Endothelial cell (in vitro differentiated cells): Measurements from ENCODE around the gene SRC. TPM values are rescaled to one million over a fixed set of nuclear protein-coding genes. Genes with fewer than 3 reads are reported as not detected.
A peak's percentile ranks its signal among the peaks of the same experiment; 100 is the strongest.
"Not testable (repeated sequence)": the region's sequence is repeated elsewhere in the genome, so short reads cannot be mapped to it uniquely, and the experiment has no call there.

Experiments used
- DNase-seq: peaks from one replicate; pipeline ENCODE4 v3.0.0; 2021; ENCODE audit warnings: low spot score
- H3K27ac Mint-ChIP-seq: one replicate; pipeline ENCODE4 v1.8.0; 2021; ENCODE audit warnings: mixed read lengths, inconsistent platforms; ENCODE audit not compliant: unreplicated experiment
- H3K27me3 Mint-ChIP-seq: one replicate; pipeline ENCODE4 v1.8.0; 2021; ENCODE audit warnings: mild to moderate bottlenecking, moderate library complexity, mixed read lengths, inconsistent platforms; ENCODE audit not compliant: unreplicated experiment
- H3K36me3 Mint-ChIP-seq: one replicate; pipeline ENCODE4 v1.8.0; 2021; ENCODE audit warnings: mild to moderate bottlenecking, low read depth, mixed read lengths, inconsistent platforms; ENCODE audit not compliant: unreplicated experiment
- H3K4me1 Mint-ChIP-seq: one replicate; pipeline ENCODE4 v1.8.0; 2021; ENCODE audit warnings: mild to moderate bottlenecking, mixed read lengths, inconsistent platforms; ENCODE audit not compliant: unreplicated experiment
- H3K4me3 Mint-ChIP-seq: one replicate; pipeline ENCODE4 v1.8.0; 2021; ENCODE audit warnings: mild to moderate bottlenecking, mixed read lengths, inconsistent platforms; ENCODE audit not compliant: unreplicated experiment
- H3K9me3 Mint-ChIP-seq: one replicate; pipeline ENCODE4 v1.8.0; 2021; ENCODE audit warnings: mixed read lengths, inconsistent platforms; ENCODE audit not compliant: unreplicated experiment
- total RNA-seq: library from RNA; stranded (reverse); fragmentation: NEBNext Ultra II Directional; extraction: Animal tissue kit (Norgen Biotek cat#: 25700); gene quantifications from one replicate; pipeline ENCODE4 v1.2.1, GENCODE V29; 2021; ENCODE audit not compliant: unreplicated experiment
- TF ChIP-seq, protein P1 (sequence below): fragments of 200-600 bp; sonication (generic); IDR thresholded peaks from one replicate; pipeline ENCODE4 v1.5.0; 2021; ENCODE audit warnings: antibody characterized with exemption; ENCODE audit not compliant: unreplicated experiment

The SRC gene
- total RNA-seq, 1 donor from 2014 or later, result 60.8 TPM

DNA sequence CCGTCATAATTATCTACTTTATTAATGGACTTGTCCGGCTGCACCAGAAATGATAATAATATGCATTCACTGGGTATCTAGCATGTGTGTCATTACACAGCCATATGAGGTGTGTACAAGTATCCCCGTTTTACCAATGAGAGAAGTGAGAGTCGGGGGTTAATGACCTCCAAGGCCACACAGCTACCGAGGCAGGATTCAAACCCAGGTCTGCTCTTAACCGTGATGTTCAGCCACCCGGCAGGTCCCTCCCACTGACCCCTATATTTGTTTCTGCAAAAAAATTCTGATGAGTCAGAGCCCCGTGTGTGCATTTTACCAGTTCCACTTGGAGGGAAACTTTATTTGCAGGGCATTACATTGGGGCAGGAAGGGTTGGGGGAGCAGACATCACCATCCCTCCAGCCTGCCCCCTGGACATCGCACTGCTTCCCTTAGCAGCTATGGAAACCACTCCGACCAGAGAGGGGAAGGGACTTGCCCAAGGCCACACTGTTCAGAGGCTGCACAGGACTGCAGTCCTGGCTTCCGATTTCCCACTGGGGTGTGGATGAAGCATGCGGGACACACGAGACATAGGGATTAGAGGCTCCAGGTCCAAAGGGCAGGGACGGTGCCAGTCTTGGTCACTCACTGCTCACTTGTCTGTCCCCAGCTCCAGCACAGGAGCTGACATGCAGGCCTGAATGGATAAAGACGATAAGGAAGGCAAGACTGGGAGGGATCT lies 10.1 kb upstream of the SRC start:
- Mint-ChIP-seq H3K4me3 (peak overlapping the region; percentile 56), H3K27ac (peak overlapping the region; percentile 36), H3K9me3 (no peaks in the 10 kb centered on the region), H3K36me3 (no peaks in the 10 kb centered on the region), H3K27me3 (peaks cover 4% of the 10 kb centered on the region), H3K4me1 (peaks cover 41% of the 10 kb centered on the region)
- no peak for DNase-seq
- TF ChIP-seq, protein P1, sequence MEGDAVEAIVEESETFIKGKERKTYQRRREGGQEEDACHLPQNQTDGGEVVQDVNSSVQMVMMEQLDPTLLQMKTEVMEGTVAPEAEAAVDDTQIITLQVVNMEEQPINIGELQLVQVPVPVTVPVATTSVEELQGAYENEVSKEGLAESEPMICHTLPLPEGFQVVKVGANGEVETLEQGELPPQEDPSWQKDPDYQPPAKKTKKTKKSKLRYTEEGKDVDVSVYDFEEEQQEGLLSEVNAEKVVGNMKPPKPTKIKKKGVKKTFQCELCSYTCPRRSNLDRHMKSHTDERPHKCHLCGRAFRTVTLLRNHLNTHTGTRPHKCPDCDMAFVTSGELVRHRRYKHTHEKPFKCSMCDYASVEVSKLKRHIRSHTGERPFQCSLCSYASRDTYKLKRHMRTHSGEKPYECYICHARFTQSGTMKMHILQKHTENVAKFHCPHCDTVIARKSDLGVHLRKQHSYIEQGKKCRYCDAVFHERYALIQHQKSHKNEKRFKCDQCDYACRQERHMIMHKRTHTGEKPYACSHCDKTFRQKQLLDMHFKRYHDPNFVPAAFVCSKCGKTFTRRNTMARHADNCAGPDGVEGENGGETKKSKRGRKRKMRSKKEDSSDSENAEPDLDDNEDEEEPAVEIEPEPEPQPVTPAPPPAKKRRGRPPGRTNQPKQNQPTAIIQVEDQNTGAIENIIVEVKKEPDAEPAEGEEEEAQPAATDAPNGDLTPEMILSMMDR, result no peak

DNA sequence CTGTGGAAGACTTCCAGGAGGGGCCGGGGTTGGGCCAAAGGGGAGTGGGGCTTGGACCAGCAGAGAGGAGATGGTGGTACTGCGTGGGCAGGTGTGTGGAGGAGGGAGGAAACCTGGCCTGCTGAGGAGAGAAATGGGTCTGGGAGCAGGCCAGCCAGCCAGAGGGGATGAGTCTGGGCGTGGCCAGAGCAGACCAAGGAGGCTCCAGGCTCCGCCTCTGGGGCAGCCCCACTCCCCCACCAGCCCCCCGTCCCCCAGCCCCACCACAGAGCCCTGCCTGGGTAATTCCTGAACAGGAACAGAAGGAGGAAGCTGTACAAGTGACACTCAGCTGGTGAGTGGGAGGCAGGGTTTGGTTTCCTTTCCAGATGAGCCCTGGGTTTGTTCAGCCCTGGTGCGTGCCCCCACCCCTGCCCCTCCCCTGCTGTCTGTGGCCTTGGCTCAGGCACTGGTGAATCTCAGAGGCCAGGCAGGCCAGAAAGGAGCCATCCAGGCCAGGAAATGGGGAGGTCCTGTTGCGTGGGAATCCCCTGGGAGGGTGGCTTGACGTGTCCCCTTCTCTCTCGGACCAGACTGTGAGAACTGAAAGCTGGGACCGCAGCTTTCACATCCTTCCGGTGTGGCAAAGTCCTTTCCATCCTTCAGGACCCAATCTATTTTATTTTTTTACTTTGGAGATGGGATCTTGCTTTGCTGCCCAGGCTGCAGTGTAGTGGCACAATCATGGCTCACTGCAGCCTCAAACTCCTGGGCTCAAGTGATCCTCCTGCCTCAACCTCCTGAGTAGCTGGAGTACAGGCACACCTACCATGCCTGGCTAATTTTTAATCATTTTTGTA lies 9.4 kb upstream of the SRC start:
- Mint-ChIP-seq H3K4me1 (peaks cover 41% of the 10 kb centered on the region), H3K27ac (peak overlapping the region; percentile 78), H3K27me3 (peaks cover 6% of the 10 kb centered on the region), H3K4me3 (no peak overlapping the region), H3K9me3 (no peaks in the 10 kb centered on the region), H3K36me3 (no peaks in the 10 kb centered on the region)
- TF ChIP-seq, protein P1, result no peak
- DNase-seq, result peak; percentile 46

DNA sequence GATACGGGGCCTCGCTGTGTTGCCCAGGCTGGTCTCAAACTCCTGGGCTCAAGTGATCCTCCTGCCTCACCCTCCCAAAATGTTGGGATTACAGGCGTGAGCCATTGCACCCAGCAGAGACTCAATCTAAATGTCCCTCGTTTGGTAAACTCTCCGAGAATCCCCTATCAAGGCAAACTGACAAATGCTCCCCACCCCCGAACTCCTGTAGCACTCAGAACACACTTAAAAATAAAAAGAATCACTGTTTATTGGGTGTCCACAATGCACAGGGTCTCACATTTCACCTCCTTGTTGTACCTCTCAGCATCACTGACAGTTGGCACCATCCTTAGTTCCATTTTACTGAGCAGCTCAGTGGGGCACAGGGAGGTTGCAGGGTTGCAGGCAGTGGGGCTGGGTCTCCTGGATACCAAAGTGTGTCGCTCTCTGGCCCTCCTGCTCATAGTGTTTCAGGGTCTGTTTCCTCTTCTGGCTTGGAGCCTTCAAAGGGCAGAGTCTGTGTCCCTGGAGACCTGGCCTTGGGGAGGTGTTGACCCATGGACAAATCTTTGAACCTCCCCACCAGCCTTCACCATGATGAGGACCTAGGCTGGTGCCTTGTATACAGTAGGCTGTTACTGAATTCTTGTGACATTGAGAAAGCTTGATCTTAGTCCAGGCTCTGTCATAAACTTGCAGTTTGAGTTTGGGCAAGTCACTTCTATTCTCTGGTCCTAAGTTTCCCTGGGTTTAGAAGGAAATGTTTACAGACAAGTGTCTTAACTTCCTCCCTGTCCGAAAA lies 8.5 kb upstream of the SRC start:
- Mint-ChIP-seq H3K27me3 (peaks cover 10% of the 10 kb centered on the region), H3K36me3 (no peaks in the 10 kb centered on the region), H3K4me3 (no peak overlapping the region), H3K4me1 (peaks cover 39% of the 10 kb centered on the region), H3K9me3 (no peaks in the 10 kb centered on the region), H3K27ac (peak overlapping the region; percentile 78)
- TF ChIP-seq, protein P1, result no peak
- no peak for DNase-seq

DNA sequence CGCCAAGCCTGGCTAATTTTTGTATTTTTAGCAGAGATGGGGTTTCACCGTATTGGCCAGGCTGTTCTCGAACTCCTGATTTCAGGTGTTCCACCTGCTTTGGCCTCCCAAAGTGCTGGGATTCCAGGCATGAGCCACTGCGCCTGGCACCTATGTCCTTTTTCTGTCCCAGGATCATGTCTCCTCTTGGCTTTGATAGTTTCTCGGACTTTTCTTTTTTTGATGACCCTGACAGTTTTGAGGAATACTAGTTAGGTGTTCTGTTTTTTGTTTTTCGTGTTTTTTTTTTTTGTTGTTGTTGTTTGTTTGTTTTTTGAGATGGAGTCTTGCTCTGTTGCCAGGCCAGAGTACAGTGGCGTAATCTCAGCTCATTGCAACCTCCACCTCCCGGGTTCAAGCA lies 7.6 kb upstream of the SRC start:
- not testable (repeated sequence) for H3K9me3 Mint-ChIP-seq, H3K36me3 Mint-ChIP-seq, DNase-seq, H3K4me3 Mint-ChIP-seq, H3K27ac Mint-ChIP-seq
- H3K4me1 Mint-ChIP-seq, result peaks cover 35% of the 10 kb centered on the region
- H3K27me3 Mint-ChIP-seq, result peaks cover 12% of the 10 kb centered on the region

DNA sequence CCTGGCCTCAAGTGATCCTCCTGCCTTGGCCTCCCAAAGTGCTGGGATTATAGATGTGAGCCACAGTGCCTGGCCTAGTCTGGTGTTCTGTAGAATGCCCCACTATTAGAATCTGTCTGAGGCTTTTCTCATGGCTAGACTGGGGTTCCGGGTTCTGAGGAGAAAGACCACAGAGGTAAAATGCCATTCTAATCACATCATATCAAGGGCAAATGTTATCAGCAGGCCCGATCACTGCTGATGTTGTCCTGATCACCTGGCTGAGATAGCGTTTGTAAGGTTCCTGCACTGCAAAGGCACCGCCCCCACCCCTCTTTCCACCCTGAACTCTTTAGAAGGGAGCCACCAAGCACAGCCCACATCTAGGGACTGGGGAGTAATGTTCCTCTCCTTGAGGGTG lies 6.7 kb upstream of the SRC start:
- Mint-ChIP-seq H3K27ac (no peak overlapping the region), H3K4me1 (peaks cover 31% of the 10 kb centered on the region), H3K9me3 (no peaks in the 10 kb centered on the region), H3K4me3 (no peak overlapping the region), H3K36me3 (no peaks in the 10 kb centered on the region), H3K27me3 (peaks cover 14% of the 10 kb centered on the region)
- DNase-seq, result no peak
- TF ChIP-seq, protein P1, result no peak

DNA sequence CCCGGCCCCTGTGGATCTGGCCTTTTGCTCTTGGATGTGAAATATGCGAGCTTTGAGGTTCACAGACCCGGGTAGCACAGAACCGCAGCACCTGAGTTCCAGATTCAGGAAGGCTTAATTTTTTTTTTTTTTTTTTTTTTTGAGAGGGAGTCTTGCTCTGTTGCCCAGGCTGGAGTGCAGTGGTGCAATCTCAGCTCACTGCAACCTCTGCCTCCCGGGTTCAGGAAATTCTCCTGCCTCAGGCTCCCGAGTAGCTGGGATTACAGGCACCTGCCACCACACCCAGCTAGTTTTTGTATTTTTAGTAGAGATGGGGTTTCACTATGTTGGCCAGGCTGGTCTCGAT lies 6.2 kb upstream of the SRC start:
- H3K27ac Mint-ChIP-seq, DNase-seq, H3K9me3 Mint-ChIP-seq, H3K4me3 Mint-ChIP-seq, H3K36me3 Mint-ChIP-seq: not testable (repeated sequence)
- Mint-ChIP-seq H3K27me3 (peaks cover 16% of the 10 kb centered on the region), H3K4me1 (peaks cover 31% of the 10 kb centered on the region)
